GM18873 (cell line): ENCODE measurements around the gene C1orf198.
A peak's percentile ranks its signal among the peaks of the same experiment; 100 is the strongest.

Source experiments
- ATAC-seq: cut with Tn5 transposase; IDR thresholded peaks from one replicate; pipeline ENCODE4 v1.9.1; 2021; ENCODE audit warnings: mild to moderate bottlenecking, moderate library complexity, moderate number of reproducible peaks; ENCODE audit not compliant: unreplicated experiment, low FRiP score

C1orf198 gene

GRCh38 chr1:230894032-230894431 lies 25.7 kb upstream of the C1orf198 start:
- no peak for ATAC-seq

DNA sequence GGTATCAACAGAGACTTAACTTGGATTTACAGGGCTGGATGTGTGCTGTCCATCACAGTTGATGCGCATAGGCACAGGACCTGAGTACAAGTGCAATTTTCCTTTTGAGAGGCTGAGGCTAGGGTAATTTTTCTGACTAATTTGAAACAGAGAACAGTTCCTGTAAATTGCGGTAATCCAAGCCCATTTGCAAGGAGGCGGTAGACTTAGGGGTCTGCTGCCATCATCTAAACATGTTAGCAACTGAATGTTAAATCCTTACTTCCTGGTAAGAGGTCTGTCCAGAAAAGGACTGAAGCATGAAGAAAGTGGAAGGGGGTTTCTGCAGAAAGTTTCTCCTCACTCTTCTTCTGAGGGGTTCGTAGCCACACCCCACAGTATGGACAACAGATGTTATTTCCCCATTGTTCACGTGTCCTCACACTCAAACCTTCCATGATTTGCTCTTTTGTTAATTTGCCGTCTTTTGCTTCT lies 23.7 kb upstream of the C1orf198 start:
- peak; percentile 38 for ATAC-seq

DNA sequence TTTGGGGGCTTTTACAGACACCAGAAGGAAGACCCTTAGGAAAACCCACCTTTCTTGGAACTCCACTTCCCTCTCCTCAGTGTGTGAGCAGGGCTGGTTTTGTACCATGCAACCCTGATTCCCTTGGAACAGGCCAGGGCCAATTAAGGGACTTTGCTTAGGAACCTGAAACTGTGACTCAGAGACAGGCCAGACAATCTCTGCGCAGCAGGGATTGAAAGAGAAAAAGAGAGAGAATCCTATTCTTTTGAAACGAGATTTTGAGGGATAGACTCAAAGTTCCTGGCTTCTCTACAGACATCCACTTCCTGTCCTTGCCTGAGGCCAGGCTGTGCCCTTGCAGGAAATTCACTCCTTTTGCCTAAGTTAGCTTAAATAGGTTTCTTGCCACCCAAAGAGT lies 23.1 kb upstream of the C1orf198 start:
- ATAC-seq, result no peak

DNA sequence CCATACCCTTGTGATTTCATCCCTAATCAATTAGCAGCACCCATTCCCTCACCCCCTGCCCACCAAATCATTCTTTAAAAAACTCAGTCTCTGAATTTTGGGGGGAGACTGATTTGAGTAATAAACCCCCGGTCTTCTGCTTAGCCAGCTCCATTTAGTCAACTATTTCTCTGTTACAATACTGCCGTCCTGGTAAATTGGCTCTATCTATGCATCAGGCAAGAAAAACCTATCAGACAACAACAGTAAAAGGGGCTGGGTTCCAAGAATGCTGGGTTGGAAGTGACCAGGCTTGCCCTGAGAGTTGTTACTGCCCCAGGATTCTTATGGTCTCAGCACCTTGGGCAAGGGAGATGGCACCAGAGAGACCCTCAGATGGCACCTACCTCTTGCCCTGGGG lies 16.3 kb upstream of the C1orf198 start:
- ATAC-seq, result no peak

DNA sequence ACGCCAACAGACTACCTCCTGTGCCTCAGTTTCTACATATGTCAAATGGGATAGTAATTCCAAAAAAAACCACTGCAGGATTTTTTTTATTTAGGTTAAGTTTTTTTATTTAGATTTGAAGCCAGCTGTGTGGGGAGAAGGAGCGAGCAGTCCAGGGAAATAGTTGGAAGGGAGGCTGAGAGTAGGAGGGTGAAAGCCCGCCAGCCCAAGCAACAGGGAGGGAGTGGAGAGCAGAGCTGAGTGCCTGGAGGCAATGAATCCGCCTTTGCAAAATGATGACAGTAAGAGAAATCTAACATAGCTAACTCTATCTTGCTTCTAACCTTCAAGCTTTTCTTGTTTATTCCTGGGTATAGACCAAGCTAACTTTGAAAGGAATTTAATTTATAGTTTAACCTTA lies 15.6 kb upstream of the C1orf198 start:
- ATAC-seq, result no peak

- ATAC-seq, result no peak
Measured at GRCh38 chr1:230879778-230880177, 11.5 kb upstream of the C1orf198 start.

GRCh38 chr1:230878591-230878990 lies 10.3 kb upstream of the C1orf198 start:
- ATAC-seq, result no peak

DNA sequence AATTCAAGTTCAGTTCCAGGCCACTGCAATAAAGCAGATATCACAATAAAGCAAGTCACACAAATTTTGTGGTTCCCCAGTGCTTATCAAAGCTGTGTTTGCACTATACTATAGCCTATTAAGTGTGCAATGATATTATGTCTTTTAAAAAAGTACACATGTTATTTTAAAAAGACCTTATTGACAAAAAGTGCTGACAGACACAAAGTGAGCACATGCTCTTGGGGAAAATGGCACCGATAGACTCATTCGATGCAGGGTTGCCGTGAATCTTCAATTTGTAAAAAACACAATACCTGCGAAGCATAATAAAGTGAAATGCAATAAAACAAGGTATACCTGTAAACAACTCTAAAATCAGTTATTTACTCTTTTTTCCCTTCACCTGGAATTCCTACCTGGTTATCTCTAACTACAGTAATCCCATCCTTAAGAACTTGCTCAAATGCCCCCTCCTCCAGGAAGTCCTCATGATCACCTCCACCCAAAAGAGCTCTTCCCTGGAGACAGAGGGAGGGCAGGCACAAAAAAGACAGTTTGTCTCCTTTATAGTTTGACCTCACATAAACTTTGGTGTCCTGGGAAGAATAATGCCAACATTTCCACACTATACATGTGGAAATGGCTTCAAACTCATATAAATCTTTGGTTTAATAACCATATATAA lies 9.7 kb upstream of the C1orf198 start:
- no peak for ATAC-seq

DNA sequence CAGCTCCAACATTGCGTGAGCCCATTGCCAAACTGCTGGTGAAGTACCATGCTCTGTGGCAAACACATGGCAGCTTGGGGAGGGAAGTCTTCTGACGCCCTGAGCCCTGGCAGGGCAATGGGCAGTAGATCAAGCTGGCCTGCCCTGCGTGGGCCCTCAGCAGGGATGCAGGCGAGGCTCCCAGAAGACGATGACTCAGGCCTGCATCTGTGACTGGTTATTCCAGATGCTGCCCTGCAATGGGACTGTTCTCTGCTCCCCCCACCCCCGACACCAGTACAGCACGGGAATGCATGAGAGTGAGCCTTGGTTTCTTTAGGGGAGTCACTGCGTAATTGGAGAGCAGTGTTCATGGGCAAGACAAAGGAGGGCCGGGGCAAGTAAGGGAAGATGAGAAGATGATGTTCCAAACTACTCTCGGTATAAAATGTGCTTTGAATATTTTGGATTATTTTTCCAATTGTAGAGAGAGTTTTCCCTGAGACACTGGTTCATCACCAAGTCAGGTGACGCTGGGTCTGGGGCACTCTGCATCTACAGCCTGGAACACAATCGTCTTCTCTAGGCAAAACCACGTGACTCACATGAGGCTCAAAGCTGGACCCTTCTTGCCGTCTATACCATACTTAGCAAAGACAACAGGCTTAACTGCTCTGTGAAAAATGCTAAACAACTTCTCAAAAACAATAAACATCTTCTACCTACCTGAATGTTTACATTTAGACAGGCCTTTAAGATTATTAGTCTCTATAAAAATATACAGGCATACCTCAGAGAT lies 9.0 kb upstream of the C1orf198 start:
- no peak for ATAC-seq

- ATAC-seq, result no peak
Measured at GRCh38 chr1:230876660-230877059, 8.3 kb upstream of the C1orf198 start.

- ATAC-seq, result no peak
Measured at GRCh38 chr1:230875370-230875769, 7.0 kb upstream of the C1orf198 start.

DNA sequence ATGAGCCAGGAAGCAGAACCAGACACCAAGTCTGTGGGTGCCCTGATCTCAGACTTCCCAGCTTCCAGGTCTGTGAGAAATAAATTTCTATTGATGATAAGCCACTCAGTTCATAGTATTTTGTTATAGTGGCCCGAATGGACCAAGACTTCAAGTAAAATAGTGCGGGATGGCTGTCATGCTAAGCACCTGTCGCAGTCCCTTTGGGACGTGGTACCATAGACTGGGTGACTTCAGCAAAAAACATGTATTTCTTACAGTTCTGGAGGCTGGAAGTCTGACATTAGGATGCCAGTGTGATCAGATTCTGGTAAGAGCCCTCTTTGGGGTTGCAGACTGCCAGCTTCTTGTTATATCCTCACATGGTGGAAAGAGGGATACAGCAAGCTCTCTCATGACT lies 2.6 kb upstream of the C1orf198 start:
- ATAC-seq, result no peak

DNA sequence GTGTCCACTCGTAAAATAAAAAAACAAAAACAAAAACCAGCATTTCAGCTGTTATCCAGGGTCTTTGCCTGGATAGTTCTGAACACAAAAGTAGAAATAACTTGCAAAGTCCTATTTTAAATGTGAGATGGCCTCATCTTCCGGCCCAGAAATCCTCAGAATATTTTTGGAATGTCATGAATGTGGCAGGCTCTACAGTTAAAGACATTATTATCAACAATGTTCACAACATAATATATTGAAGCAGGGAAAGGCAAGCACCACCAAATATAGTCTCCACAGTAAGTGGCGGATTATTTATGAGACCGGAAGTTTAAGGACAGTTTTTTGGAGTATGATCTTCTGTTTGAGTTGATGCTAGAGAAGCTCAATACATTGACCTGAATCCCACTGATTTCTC lies 1.2 kb upstream of the C1orf198 start:
- no peak for ATAC-seq

DNA sequence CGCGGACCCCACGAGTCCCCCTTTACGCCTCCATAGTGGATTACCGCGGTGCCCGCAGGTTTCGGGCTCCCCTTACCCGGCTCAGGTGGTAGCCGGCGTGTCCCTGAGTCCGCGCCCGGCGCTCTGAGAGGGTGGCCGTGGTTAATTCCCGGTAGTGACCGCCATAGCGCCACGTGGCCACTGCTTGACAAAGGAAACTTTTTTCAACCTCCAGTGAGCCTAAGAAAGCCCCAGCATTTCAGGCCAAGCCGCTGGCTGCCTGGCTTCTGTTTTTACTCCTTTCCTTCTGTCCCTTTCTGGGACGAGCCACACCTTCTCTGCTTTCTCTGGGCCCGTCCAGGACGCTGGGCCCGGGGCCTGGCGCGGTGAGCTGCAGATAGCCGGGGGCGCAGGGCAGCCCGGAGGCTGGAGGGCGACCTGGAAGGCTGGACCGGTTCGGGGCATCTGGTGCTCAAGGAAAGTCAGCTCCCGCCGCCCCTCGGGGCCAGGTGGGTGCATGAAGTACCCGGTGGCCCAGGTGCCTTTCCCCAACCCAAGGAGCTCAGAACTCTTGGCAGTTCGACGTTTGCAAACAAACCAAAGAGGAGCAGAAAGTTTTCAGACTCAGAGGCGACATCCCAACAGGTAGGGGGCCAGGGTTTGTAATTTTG lies 540 bp upstream of the C1orf198 start:
- ATAC-seq, result no peak

GRCh38 chr1:230867101-230867902 lies 1.0 kb downstream of the C1orf198 start:
- ATAC-seq, result no peak

DNA sequence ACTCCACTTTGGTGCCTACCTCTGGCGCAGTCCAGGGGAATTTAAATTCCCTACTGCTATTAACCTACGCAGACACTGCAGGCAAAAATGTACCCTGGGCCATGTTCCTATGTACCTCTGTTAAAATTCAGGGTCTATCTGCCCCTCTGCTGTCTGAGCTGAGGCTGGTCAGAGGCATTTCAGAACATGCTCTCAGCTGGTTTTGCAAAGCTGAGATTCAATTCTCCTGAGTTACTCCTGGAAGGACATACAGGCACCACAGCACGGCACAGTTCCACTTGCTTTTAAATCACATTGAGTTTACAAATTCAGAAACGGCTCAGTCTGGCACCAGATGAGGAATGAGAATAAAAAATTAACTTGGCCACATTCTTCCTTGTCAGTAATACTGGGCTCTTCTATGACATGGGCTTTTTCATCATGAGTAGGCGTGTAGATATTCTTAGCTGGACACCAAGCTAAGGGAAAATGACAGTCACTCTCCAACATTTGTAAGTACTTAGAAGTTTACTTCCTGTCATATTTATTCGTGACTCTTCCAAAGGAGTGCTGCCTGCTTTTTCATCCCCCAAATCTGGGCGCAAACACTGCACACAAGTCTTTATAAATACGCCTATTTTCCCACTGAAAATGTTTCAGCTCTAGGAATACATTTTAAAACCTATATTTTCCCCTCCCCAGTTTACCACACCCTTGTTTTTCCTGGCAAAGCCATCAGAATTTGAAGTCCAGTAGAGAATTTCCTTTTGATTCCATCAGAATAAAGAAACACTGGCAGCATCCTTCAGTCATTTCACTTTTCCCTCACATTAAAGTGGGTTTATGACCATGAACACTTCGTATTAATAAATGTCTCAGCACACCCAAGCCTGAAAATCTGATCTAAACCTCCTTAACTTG lies 1.9 kb downstream of the C1orf198 start:
- ATAC-seq, result no peak

GRCh38 chr1:230865062-230865817 lies 3.1 kb downstream of the C1orf198 start:
- no peak for ATAC-seq

DNA sequence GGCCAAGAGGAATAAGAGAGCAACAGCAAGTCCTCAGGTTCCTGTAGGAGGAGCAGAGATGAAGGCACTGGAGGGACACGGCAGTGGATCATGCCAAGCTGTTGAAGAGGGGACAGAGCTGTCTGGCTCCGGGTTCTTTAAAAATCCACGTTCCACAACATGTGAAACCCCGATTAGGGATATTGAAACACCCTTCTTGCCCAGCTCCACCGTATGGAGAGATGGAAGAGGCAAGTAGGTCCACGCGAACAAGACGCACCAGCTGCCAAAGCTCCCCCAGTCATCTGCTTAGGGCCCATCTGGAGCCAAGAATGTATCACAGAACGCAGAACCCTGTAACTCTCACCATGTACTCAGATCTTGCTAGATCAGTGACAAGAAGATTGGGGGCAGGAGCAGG lies 3.9 kb downstream of the C1orf198 start:
- no peak for ATAC-seq

- ATAC-seq, result no peak
Measured at GRCh38 chr1:230863449-230863848, 4.9 kb downstream of the C1orf198 start.
